Sigmoid colon (tissue), 4 donors: ENCODE measurements around the gene FKBP1B.

ENCODE experiments used
- CTCF ChIP-seq, 4 experiments: fragments of 450-650 bp in 3 of 4; fragments of 200-600 bp in 1 of 4; IDR thresholded peaks; one replicate each; pipeline ENCODE4 v1.5.1; 2016 to 2019; ENCODE audit warnings: antibody characterized with exemption in 4 of 4, mild to moderate bottlenecking in 3 of 4, moderate library complexity in 2 of 4
- EP300 ChIP-seq, 4 donors: sonication (generic); formaldehyde crosslinking; IDR thresholded peaks; one replicate each; pipeline ENCODE4 v1.6.1; 2017; ENCODE audit warnings: antibody characterized with exemption in 4 of 4
- POLR2A ChIP-seq, 2 donors: fragments of 450-650 bp; IDR thresholded peaks; one replicate each; pipeline ENCODE4 v1.6.1; 2016; ENCODE audit warnings: antibody characterized with exemption in 2 of 2, mild to moderate bottlenecking in 2 of 2, moderate library complexity in 2 of 2
- POLR2AphosphoS5 ChIP-seq, 4 donors: sonication (generic); formaldehyde crosslinking; IDR thresholded peaks; one replicate each; pipeline ENCODE4 v1.6.1; 2017; ENCODE audit warnings: antibody characterized with exemption in 4 of 4

GRCh38 chr2:24022975-24023575 lies 26.5 kb upstream of the FKBP1B start:
- TF ChIP-seq CTCF (IDR thresholded peaks at IDR 0.05) (no peak), EP300 (IDR thresholded peaks at IDR 0.05) (no peak), POLR2A (IDR thresholded peaks at IDR 0.05) (no peak), POLR2AphosphoS5 (IDR thresholded peaks at IDR 0.05) (no peak)
